Astrocyte (in vitro differentiated cells and primary cell): ENCODE data around the gene TANK.

ENCODE experiments used
- CTCF ChIP-seq: IDR thresholded peaks from 2 replicates; pipeline ENCODE4 v1.5.1; 2011; ENCODE audit warnings: low read depth, mild to moderate bottlenecking, inconsistent platforms, low read length, moderate library complexity; ENCODE audit not compliant: insufficient read depth
- EZH2 ChIP-seq: IDR thresholded peaks from 2 replicates; pipeline ENCODE4 v1.6.1; 2012; ENCODE audit warnings: mild to moderate bottlenecking, low read length, inconsistent platforms; ENCODE audit not compliant: insufficient read depth

- TF ChIP-seq CTCF (no peak), EZH2 (no peak)
Observed at GRCh38 chr2:161207941-161208340, 47.7 kb downstream of the TANK start.
